ENCODE results near the gene SRP19. TPM values are rescaled to one million over a fixed set of nuclear protein-coding genes. Genes with fewer than 3 reads are reported as not detected.

The SRP19 gene
- total RNA-seq, 1 experiment from 2014 or later = 56.4 TPM

DNA sequence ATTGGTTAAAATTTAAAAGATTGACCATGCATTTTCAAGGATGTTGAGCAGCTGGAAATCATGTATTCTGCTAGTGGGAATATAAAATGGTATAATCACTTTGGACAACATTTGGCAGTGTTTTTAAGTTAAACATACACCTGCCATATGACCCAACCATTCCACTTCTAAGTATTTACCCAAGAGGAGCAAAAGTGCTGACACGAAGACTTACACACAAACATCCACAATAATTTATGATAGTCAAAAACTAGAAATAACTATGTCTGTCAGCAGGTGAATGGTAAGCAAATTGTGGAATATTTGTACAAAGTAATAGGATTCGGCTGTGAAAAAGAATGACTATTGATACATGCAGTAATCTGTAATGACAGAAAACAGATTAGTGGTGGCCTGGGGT is 30.7 kb upstream of the SRP19 start (continued):
- TF ChIP-seq, protein P1, sequence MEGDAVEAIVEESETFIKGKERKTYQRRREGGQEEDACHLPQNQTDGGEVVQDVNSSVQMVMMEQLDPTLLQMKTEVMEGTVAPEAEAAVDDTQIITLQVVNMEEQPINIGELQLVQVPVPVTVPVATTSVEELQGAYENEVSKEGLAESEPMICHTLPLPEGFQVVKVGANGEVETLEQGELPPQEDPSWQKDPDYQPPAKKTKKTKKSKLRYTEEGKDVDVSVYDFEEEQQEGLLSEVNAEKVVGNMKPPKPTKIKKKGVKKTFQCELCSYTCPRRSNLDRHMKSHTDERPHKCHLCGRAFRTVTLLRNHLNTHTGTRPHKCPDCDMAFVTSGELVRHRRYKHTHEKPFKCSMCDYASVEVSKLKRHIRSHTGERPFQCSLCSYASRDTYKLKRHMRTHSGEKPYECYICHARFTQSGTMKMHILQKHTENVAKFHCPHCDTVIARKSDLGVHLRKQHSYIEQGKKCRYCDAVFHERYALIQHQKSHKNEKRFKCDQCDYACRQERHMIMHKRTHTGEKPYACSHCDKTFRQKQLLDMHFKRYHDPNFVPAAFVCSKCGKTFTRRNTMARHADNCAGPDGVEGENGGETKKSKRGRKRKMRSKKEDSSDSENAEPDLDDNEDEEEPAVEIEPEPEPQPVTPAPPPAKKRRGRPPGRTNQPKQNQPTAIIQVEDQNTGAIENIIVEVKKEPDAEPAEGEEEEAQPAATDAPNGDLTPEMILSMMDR (IDR thresholded peaks at IDR 0.05) = no peak
- TF ChIP-seq SMAD4 (CRISPR knock-in tag; IDR thresholded peaks at IDR 0.05) = no peak
- TF ChIP-seq, protein P2, sequence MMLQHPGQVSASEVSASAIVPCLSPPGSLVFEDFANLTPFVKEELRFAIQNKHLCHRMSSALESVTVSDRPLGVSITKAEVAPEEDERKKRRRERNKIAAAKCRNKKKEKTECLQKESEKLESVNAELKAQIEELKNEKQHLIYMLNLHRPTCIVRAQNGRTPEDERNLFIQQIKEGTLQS (CRISPR knock-in tag; conservative IDR thresholded peaks at IDR 0.05) = no peak

DNA sequence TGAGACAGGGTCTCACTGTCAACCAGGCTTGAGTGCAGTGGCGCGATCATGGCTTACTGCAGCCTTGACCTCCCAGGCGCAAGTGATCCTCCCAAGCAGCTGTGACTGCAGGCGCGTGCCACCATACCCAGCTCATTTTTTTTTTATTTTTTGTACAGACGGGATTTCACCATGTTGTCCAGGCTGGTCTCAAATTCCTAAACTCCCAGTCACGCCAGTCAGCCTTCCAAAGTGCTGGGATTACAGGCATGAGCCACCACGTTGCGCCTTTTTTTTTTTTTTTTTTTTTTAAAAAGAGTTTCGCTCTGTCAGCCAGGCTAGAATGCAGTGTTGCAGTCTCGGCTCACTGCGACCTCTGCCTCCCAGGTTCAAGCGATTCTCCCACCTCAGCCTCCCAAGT is 27.1 kb upstream of the SRP19 start:
- ChIA-PET CTCF (interaction anchor here (0.9 to 1.1 kb wide), 2 partner anchors 14 kb away, joined by 3 read pairs; no protein-coding TSS in a partner anchor), POLR2A (no interaction called here)
- peaks cover 44% of the 10 kb centered on the region for H3K36me3 Mint-ChIP-seq
- H3K4me3 Mint-ChIP-seq = no peak overlapping the region
- H3K9me3 Mint-ChIP-seq = peaks cover 6% of the 10 kb centered on the region; the same call in 1 of the 2 replicates
- H3K4me1 Mint-ChIP-seq = no peaks in the 10 kb centered on the region
- no peak for ATAC-seq
- H3K27me3 Mint-ChIP-seq (ENCODE audit: low read depth) = no peaks in the 10 kb centered on the region
- DNase-seq (ENCODE audit: low spot score) = no peak
- no peak overlapping the region for H3K27ac Mint-ChIP-seq
- TF ChIP-seq CBFB (CRISPR knock-in tag; IDR thresholded peaks at IDR 0.05; ENCODE audit: low read depth) = no peak
- TF ChIP-seq, protein P3, sequence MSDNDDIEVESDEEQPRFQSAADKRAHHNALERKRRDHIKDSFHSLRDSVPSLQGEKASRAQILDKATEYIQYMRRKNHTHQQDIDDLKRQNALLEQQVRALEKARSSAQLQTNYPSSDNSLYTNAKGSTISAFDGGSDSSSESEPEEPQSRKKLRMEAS (CRISPR knock-in tag; IDR thresholded peaks at IDR 0.05) = no peak
- no peak for TF ChIP-seq EMX1 (CRISPR knock-in tag; IDR thresholded peaks at IDR 0.05)
- TF ChIP-seq GTF2I (CRISPR knock-in tag; conservative IDR thresholded peaks at IDR 0.05) = no peak
- no peak for TF ChIP-seq HMGA2 (CRISPR knock-in tag; IDR thresholded peaks at IDR 0.05)
- no peak for TF ChIP-seq ZNF416 (CRISPR knock-in tag; IDR thresholded peaks at IDR 0.05)
- no peak for TF ChIP-seq SMAD3 (CRISPR knock-in tag; IDR thresholded peaks at IDR 0.05; ENCODE audit: borderline replicate concordance)
- no peak for TF ChIP-seq RELA (CRISPR knock-in tag; IDR thresholded peaks at IDR 0.05; ENCODE audit: borderline replicate concordance)
- TF ChIP-seq, protein P4, sequence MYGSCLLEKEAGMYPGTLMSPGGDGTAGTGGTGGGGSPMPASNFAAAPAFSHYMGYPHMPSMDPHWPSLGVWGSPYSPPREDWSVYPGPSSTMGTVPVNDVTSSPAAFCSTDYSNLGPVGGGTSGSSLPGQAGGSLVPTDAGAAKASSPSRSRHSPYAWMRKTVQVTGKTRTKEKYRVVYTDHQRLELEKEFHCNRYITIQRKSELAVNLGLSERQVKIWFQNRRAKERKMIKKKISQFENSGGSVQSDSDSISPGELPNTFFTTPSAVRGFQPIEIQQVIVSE (CRISPR knock-in tag; IDR thresholded peaks at IDR 0.05; ENCODE audit: borderline replicate concordance) = no peak

DNA sequence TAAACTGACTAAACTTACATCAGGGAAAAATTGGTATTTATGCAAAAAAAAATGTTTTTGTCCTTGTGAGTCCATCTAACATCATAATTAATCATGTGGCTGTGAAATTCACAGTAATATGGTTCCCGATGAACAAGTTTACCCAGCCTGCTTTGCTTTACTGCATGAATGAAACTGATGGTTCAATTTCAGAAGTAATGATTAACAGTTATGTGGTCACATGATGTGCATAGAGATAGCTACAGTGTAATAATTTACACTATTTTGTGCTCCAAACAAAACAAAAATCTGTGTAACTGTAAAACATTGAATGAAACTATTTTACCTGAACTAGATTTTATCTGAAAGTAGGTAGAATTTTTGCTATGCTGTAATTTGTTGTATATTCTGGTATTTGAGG is 16.6 kb upstream of the SRP19 start:
- H3K4me3 Mint-ChIP-seq = no peak overlapping the region
- ChIA-PET POLR2A (no interaction called here), CTCF (no interaction called here)
- peaks cover 42% of the 10 kb centered on the region for H3K36me3 Mint-ChIP-seq
- TF ChIP-seq SMAD3 (CRISPR knock-in tag; IDR thresholded peaks at IDR 0.05; ENCODE audit: borderline replicate concordance) = no peak
- no peak for TF ChIP-seq JAZF1 (CRISPR knock-in tag; IDR thresholded peaks at IDR 0.05)
- peaks cover 20% of the 10 kb centered on the region for H3K4me1 Mint-ChIP-seq
- DNase-seq (ENCODE audit: low spot score) = no peak
- H3K27me3 Mint-ChIP-seq (ENCODE audit: low read depth) = no peaks in the 10 kb centered on the region; the same call in 1 of the 2 replicates
- ATAC-seq = no peak
- no peak overlapping the region for H3K27ac Mint-ChIP-seq
- H3K9me3 Mint-ChIP-seq = peaks cover 28% of the 10 kb centered on the region

DNA sequence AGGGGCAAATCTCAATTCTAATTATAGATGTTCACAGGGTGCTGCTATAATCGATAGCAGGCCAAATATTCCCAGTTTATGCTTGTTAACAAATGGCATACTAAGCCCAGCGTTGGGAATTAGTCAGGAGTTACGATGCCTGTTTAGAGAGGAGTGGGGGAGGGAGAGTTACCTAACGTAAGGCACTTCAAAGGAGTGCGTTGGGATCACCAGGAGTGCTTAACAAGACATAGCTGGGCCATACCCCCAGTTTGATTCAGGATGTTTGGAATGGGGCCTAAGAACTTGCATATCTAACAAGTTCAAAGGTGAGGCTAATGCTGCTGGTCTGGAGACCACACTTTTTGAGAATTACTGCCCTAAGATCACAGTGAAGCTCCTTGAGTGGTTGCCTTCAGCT is 14.5 kb upstream of the SRP19 start:
- H3K36me3 Mint-ChIP-seq = peaks cover 22% of the 10 kb centered on the region
- H3K27ac Mint-ChIP-seq = no peak overlapping the region; the same call in 1 of the 2 replicates
- H3K4me1 Mint-ChIP-seq = peaks cover 20% of the 10 kb centered on the region
- H3K9me3 Mint-ChIP-seq = peaks cover 20% of the 10 kb centered on the region
- no peaks in the 10 kb centered on the region; the same call in 1 of the 2 replicates for H3K27me3 Mint-ChIP-seq (ENCODE audit: low read depth)
- H3K4me3 Mint-ChIP-seq = no peak overlapping the region
- TF ChIP-seq CREB1 (CRISPR knock-in tag; IDR thresholded peaks at IDR 0.05) = no peak
- no peak for TF ChIP-seq ETV6 (CRISPR knock-in tag; IDR thresholded peaks at IDR 0.05)
- TF ChIP-seq, protein P5, sequence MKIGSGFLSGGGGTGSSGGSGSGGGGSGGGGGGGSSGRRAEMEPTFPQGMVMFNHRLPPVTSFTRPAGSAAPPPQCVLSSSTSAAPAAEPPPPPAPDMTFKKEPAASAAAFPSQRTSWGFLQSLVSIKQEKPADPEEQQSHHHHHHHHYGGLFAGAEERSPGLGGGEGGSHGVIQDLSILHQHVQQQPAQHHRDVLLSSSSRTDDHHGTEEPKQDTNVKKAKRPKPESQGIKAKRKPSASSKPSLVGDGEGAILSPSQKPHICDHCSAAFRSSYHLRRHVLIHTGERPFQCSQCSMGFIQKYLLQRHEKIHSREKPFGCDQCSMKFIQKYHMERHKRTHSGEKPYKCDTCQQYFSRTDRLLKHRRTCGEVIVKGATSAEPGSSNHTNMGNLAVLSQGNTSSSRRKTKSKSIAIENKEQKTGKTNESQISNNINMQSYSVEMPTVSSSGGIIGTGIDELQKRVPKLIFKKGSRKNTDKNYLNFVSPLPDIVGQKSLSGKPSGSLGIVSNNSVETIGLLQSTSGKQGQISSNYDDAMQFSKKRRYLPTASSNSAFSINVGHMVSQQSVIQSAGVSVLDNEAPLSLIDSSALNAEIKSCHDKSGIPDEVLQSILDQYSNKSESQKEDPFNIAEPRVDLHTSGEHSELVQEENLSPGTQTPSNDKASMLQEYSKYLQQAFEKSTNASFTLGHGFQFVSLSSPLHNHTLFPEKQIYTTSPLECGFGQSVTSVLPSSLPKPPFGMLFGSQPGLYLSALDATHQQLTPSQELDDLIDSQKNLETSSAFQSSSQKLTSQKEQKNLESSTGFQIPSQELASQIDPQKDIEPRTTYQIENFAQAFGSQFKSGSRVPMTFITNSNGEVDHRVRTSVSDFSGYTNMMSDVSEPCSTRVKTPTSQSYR (CRISPR knock-in tag; IDR thresholded peaks at IDR 0.05) = 0 out of 2 replicates have a peak, but pooled peaks have one; percentile 42
- POLR2A ChIA-PET = interaction anchor here (0.8 kb wide), 1 partner anchor 15 kb away, joined by 3 read pairs; the partner anchor contains the start of gene SRP19
- ATAC-seq = peak; percentile 50
- DNase-seq (ENCODE audit: low spot score) = no peak
- CTCF ChIA-PET = interaction anchor here (1.1 kb wide), 1 partner anchor 317 kb away, joined by 4 read pairs; no protein-coding TSS in a partner anchor

Measured in WTC11 (cell line).